GM18861 (cell line): Measurements from ENCODE around the gene KCNE1.

ENCODE experiments used
- ATAC-seq: cut with Tn5 transposase; IDR thresholded peaks from one replicate; pipeline ENCODE4 v1.9.1; 2021; ENCODE audit not compliant: unreplicated experiment

Gene KCNE1

DNA sequence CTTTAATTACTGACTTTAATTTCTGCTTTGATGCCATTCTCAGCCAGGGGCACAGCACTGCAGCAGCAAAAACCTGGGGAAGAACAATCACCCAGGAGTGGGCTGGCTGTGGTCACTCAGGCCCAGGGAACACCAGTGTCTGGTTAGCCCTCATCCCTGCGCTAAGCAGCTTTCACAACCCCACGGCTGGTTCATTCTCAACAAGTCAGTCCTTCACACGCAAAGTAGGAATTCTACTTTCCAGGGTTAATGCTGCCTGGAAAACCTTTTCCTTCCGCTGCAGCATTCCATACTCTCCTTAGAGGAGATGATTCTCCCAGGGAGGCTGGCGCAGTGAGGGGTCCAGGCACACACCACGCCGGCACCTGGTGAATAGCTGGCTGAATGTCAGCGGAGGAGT, 24.3 kb upstream of the KCNE1 start:
- ATAC-seq, result no peak

DNA sequence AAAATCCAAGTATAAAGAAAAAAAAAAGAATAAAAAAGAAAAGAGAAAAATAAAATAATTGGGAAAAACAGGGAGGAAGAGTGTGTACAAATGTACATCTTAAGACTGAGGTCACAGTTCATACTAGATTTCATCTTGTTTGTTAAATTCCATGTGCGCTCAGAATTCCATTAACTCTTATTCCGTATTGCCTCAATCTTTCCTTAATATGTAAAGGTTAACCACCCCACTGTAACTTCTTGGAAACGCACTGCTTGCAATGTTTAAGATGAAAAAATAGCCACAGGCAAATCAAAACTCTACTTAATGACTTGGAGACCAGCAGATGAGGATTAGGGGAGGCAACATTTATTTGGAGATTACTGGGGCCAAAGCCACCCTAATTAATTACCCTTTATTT, 23.9 kb upstream of the KCNE1 start:
- no peak for ATAC-seq

DNA sequence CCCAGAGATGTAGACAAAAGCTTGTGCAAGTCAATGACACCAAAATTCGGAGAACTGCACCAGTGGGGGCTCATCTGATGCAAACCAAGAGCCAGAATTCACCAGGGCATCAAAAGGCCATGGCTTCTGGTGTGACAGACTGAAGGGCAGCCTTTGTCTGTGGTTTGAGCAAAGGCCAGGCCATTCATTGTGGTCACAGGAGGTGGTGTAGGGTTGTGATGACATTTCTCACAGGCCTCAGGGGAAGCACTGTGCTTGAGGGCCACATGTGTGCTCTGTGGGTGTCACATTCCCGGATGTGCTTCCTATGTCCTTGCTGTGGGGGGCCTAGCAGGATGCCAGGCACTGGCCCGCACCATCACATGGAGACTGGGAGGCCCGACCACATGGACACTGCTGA, 22.5 kb upstream of the KCNE1 start:
- ATAC-seq, result no peak

DNA sequence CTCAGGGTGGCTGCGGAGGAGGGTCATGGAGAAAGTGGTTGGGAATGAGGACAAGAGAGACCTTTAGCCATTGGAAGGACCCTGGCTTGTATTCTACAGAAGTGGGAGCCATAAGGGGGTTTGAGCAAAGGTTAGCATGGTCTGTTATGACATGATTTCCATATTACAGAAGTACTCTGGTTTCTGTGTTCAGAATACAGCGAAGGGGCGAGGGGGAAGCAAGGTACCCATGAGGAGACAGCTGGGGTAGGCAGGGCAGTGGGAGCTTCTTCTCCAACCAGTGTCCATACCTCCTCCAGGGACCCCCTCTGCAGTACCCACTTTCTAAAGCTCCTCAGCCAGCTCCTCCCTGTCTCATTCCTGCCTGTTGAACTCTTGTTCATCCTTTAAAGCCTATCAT, 21.9 kb upstream of the KCNE1 start:
- no peak for ATAC-seq

- no peak for ATAC-seq
Observed at GRCh38 chr21:34531399-34531798, 19.4 kb upstream of the KCNE1 start.

GRCh38 chr21:34530261-34530660, 18.3 kb upstream of the KCNE1 start:
- ATAC-seq, result no peak

DNA sequence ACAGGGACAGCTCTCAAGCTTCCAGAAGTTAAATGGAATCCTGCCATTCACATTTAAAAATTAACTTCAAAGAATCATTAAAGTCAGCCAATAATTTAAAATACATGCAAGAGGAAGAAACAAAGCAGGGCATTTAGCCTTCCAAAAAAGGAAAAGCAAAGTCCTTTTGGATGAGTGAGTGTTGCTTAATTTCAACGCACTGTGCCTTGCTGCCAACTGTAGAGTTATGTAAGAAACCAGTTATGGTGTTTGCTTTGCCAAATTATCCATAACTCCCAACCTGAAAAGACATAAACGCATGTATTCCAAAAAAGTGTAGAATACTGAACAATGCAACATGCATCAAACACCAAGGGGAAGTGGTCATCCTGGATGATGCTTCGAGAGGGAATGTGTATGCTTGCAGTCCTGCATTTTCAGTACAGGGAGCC, 16.1 kb upstream of the KCNE1 start:
- ATAC-seq, result no peak

GRCh38 chr21:34526618-34527290, 14.7 kb upstream of the KCNE1 start:
- no peak for ATAC-seq

DNA sequence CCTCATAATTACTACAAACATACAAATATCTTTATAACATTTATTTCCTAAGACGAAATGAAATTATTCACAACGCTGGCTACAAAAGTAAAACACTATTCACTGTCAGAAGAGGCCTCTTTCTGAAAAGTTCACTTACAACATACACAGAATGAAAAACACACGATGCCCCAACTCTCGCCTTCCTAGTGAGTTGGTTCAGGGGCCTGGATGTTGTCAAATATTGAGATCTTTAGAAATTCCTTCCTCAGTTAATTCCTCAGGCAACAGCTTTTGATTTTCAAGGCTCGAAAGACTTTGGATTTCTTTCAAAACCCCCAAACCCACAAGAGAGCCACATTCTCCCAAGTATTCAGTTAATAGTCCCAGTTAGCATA, 14.2 kb upstream of the KCNE1 start:
- ATAC-seq, result no peak

DNA sequence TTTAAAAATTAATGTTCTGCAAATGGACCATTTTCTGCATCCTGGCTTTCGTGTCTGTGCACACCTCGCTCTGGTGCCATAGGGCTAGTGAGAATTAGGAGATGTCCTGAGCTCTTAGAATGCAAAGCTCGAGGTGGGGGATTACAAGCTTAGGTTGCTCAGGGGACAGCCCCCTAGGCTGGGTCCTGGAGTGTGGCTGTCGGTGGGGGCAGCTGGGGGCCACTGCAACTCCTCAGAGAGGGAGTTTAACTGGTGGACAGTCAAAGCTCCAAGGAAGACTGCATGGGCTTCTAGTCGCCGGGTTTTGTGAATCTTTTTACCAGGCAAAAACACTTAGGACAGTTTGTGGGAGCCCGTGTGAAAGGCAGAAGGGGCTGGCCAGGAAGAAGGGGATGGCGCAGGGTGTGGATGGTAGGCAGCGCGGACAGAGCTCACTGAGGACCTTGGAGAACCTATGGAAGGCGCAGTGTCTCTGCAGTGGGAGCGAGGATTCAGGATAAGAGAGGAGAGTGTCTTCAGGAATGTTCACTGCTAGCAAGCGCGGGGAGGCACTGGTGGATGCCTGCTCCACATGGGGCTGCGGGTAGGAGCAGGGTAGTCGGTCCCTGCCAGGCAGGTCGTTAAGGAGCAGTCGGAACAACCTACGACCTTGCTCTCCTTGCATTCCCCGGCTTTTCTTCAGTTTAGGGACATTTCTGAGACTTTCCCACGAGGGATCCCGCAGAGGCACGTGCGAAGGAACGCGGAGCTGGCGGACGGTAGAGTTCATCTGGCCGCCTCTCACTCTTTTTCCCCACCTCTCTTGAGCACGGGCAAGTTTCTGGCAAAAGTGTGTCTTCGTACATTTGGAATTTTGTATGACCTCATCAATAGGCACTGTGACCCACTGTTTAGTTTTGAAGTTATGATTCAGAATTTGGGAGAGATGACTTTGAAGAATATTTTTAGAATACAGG, 12.9 kb upstream of the KCNE1 start:
- ATAC-seq, result no peak

DNA sequence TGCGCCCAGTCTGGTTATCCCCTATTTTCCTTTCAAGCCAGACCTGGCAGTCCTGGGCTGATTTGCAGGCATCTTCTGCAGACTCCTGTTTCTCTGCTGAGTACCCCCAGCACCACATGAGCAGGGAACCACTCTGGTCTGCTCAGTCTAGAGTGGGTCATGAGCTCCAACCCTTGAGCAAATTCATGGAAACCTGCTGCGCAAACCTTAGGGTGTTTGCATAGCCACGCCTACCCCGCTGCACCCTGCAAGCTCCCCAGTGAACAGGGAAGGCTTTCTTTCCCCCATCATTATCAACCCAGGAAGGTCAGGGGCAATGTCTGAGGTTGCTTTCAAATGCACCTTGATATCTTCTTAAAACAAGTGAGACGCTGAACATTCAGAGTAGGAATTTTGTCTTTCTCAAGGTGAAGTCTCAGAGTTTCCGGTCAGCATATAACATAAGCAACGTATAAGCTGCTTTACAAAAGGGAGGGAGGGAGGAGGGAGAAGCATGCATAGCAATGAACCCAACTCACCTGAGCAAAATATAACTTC, 11.1 kb upstream of the KCNE1 start:
- ATAC-seq, result no peak

- ATAC-seq, result no peak
Observed at GRCh38 chr21:34522284-34522683, 10.3 kb upstream of the KCNE1 start.

DNA sequence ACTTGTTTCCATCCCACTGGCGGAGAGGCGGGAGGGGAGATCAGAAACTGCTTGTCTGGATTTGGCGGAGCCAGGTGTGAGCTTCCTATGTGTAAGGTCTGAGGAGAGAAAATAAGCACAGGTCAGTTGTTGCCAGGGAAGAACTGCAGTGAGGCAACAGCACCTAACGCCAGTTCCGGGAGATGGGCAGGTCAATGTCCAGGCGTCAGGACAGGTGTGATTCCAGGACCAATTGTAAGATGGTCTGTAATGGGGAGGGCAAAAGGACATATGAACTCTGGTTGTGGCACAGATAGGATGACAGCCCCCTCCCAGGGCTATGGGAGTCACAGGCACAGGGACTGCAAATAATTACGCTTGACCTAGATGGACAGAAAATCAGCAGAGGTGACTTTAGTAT, 9.6 kb upstream of the KCNE1 start:
- no peak for ATAC-seq

DNA sequence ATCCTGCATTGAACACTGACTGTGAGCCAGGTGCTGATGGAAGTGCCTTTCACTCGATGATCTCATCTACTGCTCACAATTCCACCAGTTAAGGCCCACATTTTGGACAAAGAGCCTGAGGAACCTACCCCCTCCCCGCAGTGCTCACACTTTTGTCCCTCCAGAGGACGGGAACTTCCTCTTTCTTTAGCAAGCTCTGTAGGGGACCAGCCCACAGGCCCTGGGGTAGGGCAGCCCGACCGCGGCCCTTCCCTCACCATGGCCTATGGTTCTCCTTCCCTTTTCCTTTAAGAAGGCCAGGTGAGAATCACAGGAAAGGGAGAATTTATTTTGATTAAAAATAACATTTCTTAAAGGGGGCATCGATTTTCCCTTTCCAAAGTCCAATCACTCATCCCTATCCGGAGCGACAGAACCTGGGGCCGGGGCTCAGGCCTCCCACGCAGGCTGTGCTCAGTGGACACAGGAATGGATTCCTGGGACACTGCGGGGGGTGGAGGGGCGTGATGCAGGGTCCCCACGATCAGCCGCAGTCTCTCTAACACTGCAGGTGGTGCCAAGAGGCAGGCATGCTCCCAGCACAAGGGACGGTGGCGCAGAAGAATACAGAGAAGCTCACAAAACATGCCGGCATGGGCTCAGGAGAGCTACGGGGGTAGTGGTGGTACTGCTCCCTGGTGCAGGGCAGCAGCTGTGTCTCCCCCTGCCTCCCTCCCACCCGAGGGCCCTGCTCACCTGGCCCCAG, 8.9 kb upstream of the KCNE1 start:
- ATAC-seq, result no peak

GRCh38 chr21:34520281-34520680, 8.3 kb upstream of the KCNE1 start:
- no peak for ATAC-seq

- no peak for ATAC-seq
Observed at GRCh38 chr21:34519694-34520093, 7.7 kb upstream of the KCNE1 start.

DNA sequence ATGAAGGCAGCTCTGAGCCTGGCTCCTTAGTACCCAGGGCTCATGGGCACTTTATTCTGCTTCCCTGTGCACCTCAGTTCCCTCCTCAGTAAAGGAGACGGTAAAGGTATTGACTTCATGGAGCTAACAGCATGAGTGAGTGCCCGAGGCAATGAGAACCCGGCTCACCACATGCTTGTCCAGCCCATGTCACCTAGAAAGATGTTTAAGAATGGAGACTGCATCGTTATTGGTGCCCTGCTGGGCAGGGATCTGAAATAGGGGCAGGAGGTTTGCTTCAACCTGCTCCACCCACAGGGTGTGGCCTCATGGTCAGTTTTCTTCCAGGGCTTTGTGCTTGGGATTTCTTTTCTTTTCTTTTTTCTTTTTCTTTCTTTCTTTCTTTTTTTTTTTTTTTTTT, 7.0 kb upstream of the KCNE1 start:
- no peak for ATAC-seq

- no peak for ATAC-seq
Observed at GRCh38 chr21:34518301-34518700, 6.3 kb upstream of the KCNE1 start.

GRCh38 chr21:34517491-34518245, 5.7 kb upstream of the KCNE1 start:
- no peak for ATAC-seq

DNA sequence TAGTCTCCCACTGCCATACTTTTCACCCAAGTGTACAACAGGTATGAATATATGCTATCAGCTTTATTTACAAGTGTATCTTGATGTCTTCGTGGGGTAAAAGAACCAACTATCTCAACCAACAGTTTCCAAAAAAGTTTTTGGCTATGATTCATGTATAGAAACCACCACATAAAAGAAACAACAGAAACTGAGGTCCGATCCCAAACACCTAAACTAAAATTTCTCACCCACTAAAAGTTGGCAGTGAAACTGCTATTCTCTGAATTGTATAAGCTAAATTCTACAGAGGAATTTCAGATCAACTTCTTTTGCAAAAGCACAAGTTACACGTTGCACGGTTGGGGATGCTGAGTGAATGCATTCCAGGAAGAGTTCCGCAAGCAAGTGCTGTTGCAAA, 5.0 kb upstream of the KCNE1 start:
- ATAC-seq, result no peak
